H54 (cell line): Measurements from ENCODE around the gene TTC21B.
A peak's percentile ranks its signal among the peaks of the same experiment; 100 is the strongest.

ENCODE experiments used
- DNase-seq: peaks from one replicate; pipeline ENCODE4 v3.0.0; 2011; ENCODE audit warnings: low spot score, mixed read lengths; ENCODE audit not compliant: insufficient read length
- FAIRE-seq: peaks from 3 replicates; lab custom pipeline; 2011; peaks lifted over from hg19 to GRCh38; lab: Jason Lieb, UNC
- POLR2A ChIP-seq: IDR thresholded peaks from 2 replicates; pipeline ENCODE4 v1.6.1; 2011; ENCODE audit warnings: low read depth, mild to moderate bottlenecking, low read length

TTC21B gene

GRCh38 chr2:165952085-165952484, 1.5 kb downstream of the TTC21B start:
- DNase-seq (no peak), FAIRE-seq (no peak)
- no peak for TF ChIP-seq POLR2A

- FAIRE-seq (no peak), DNase-seq (no peak)
- TF ChIP-seq POLR2A = no peak
Observed at GRCh38 chr2:165950438-165950837, 3.1 kb downstream of the TTC21B start.

GRCh38 chr2:165941827-165942226, 11.7 kb downstream of the TTC21B start:
- TF ChIP-seq POLR2A = no peak
- FAIRE-seq (no peak), DNase-seq (no peak)

- DNase-seq (no peak), FAIRE-seq (no peak)
- no peak for TF ChIP-seq POLR2A
Observed at GRCh38 chr2:165938237-165938636, 15.3 kb downstream of the TTC21B start.

GRCh38 chr2:165933211-165933910, 20.2 kb downstream of the TTC21B start:
- DNase-seq (no peak), FAIRE-seq (no peak)
- no peak for TF ChIP-seq POLR2A

- TF ChIP-seq POLR2A = no peak
- no peak for DNase-seq
- FAIRE-seq = no peak
Observed at GRCh38 chr2:165927774-165928173, 25.8 kb downstream of the TTC21B start.

- no peak for TF ChIP-seq POLR2A
- FAIRE-seq (no peak), DNase-seq (no peak)
Observed at GRCh38 chr2:165927353-165927752, 26.2 kb downstream of the TTC21B start.

- no peak for DNase-seq
- no peak for TF ChIP-seq POLR2A
- no peak for FAIRE-seq
Observed at GRCh38 chr2:165924946-165925345, 28.6 kb downstream of the TTC21B start.

- DNase-seq (no peak), FAIRE-seq (no peak)
- TF ChIP-seq POLR2A = no peak
Observed at GRCh38 chr2:165920748-165921147, 32.8 kb downstream of the TTC21B start.

- no peak for DNase-seq
- TF ChIP-seq POLR2A = no peak
- no peak for FAIRE-seq
Observed at GRCh38 chr2:165913636-165914035, 39.9 kb downstream of the TTC21B start.

GRCh38 chr2:165911981-165912380, 41.6 kb downstream of the TTC21B start:
- no peak for DNase-seq
- no peak for FAIRE-seq
- no peak for TF ChIP-seq POLR2A

- DNase-seq (no peak), FAIRE-seq (no peak)
- TF ChIP-seq POLR2A = no peak
Observed at GRCh38 chr2:165911231-165911630, 42.3 kb downstream of the TTC21B start.

- TF ChIP-seq POLR2A = no peak
- FAIRE-seq = no peak
- DNase-seq = no peak
Observed at GRCh38 chr2:165909466-165909865, 44.1 kb downstream of the TTC21B start.

GRCh38 chr2:165905854-165906253, 47.7 kb downstream of the TTC21B start:
- no peak for DNase-seq
- peak; percentile 65 for FAIRE-seq
- no peak for TF ChIP-seq POLR2A

- DNase-seq (no peak), FAIRE-seq (no peak)
- TF ChIP-seq POLR2A = no peak
Observed at GRCh38 chr2:165905269-165905668, 48.3 kb downstream of the TTC21B start.

GRCh38 chr2:165904432-165904831, 49.1 kb downstream of the TTC21B start:
- no peak for FAIRE-seq
- no peak for DNase-seq
- TF ChIP-seq POLR2A = no peak
